Esophagus muscularis mucosa (tissue), 4 donors: ENCODE measurements around the gene RAB11FIP5.

Experiments
- CTCF ChIP-seq, 3 experiments: fragments of 200-600 bp in 2 of 3; fragments of 450-650 bp in 1 of 3; sonication (generic) in 2 of 3; IDR thresholded peaks; one replicate each; pipeline ENCODE4 v1.5.1; 2017 to 2019; ENCODE audit warnings: antibody characterized with exemption in 3 of 3, mild to moderate bottlenecking in 2 of 3, moderate library complexity in 1 of 3
- EP300 ChIP-seq: sonication (generic); formaldehyde crosslinking; IDR thresholded peaks from one replicate; pipeline ENCODE4 v1.6.1; 2017; ENCODE audit warnings: antibody characterized with exemption
- POLR2A ChIP-seq: fragments of 450-650 bp; IDR thresholded peaks from one replicate; pipeline ENCODE4 v1.6.1; 2017; ENCODE audit warnings: antibody characterized with exemption, moderate library complexity, mild to moderate bottlenecking, low read depth

GRCh38 chr2:73133566-73134197 is 20.9 kb upstream of the RAB11FIP5 start:
- TF ChIP-seq CTCF (IDR thresholded peaks at IDR 0.05) (no peak), POLR2A (no peak), EP300 (no peak)
